Panc1 (cell line): Measurements from ENCODE around the gene ADSL.

Source experiments
- CTCF ChIP-seq: fragments of 450-650 bp; IDR thresholded peaks from 2 replicates; pipeline ENCODE4 v1.5.1; 2017; ENCODE audit warnings: mild to moderate bottlenecking
- POLR2AphosphoS5 ChIP-seq: IDR thresholded peaks from 2 replicates; pipeline ENCODE4 v1.6.1; 2012; ENCODE audit warnings: mild to moderate bottlenecking, low read depth, low read length, moderate library complexity
- REST ChIP-seq, 2 experiments: IDR thresholded peaks; 2 replicates each; pipeline ENCODE4 v1.6.1; 2011 to 2012; ENCODE audit warnings: low read depth in 2 of 2, control low read depth in 1 of 2, low read length in 1 of 2, mild to moderate bottlenecking in 1 of 2, moderate library complexity in 1 of 2; ENCODE audit not compliant: insufficient read depth in 1 of 2

GRCh38 chr22:40381461-40381860, 35.2 kb downstream of the ADSL start:
- TF ChIP-seq CTCF = no peak
- no peak for TF ChIP-seq REST (IDR thresholded peaks at IDR 0.05; ENCODE audit: insufficient read depth in 1 of 2, low read depth in 2 of 2, low read length in 1 of 2)
- TF ChIP-seq POLR2AphosphoS5 = no peak
